Vagina (tissue), 2 donors: ENCODE data around the gene ACTRT2. TPM values are rescaled to one million over a fixed set of nuclear protein-coding genes. Genes with fewer than 3 reads are reported as not detected.

Source experiments
- DNase-seq, 2 donors: peaks; one replicate each; pipeline ENCODE4 v3.0.0-alpha.2; 2017; ENCODE audit errors: extremely low spot score in 2 of 2
- H3K27ac ChIP-seq: fragments of 200-600 bp; sonication (generic); one replicate; pipeline ENCODE4 v1.5.1; 2019
- H3K27me3 ChIP-seq: fragments of 200-600 bp; sonication (generic); one replicate; pipeline ENCODE4 v1.5.1; 2019
- H3K36me3 ChIP-seq, 2 donors: fragments of 200-600 bp; sonication (generic); one replicate each; pipeline ENCODE4 v1.5.1; 2017 to 2019
- H3K4me1 ChIP-seq: fragments of 200-600 bp; sonication (generic); one replicate; pipeline ENCODE4 v1.5.1; 2019
- H3K4me3 ChIP-seq, 2 donors: fragments of 200-600 bp; sonication (generic); 1 replicate in 1 of 2; 2 replicates in 1 of 2; pipeline ENCODE4 v1.5.1; 2016 to 2019
- H3K9me3 ChIP-seq: fragments of 200-600 bp; sonication (generic); one replicate; pipeline ENCODE4 v1.5.1; 2019
- POLR2A ChIP-seq, 2 donors: fragments of 450-650 bp; IDR thresholded peaks; one replicate each; pipeline ENCODE4 v1.6.1; 2017; ENCODE audit warnings: antibody characterized with exemption in 2 of 2, mild to moderate bottlenecking in 2 of 2, moderate library complexity in 2 of 2
- POLR2AphosphoS5 ChIP-seq, 2 donors: sonication (generic); formaldehyde crosslinking; IDR thresholded peaks; one replicate each; pipeline ENCODE4 v1.9.0; 2017; ENCODE audit warnings: antibody characterized with exemption in 2 of 2, mild to moderate bottlenecking in 2 of 2, low read depth in 1 of 2; ENCODE audit not compliant: insufficient read depth in 1 of 2
- intact Hi-C: fragments of 100-400 bp; cut with DNase I; formaldehyde crosslinking; loops from one replicate; pipeline ENCODE4 v1.15.1; 2023
- total RNA-seq: library from RNA; depleted of rRNA; stranded (reverse); fragments of >200 nt; gene quantifications from one replicate; pipeline ENCODE4 v1.2.3, GENCODE V29; 2016
- TF ChIP-seq, protein P1 (sequence below), 3 experiments: fragments of 450-650 bp in 2 of 3; fragments of 200-600 bp in 1 of 3; sonication (generic) in 1 of 3; IDR thresholded peaks; one replicate each; pipeline ENCODE4 v1.5.1; 2017 to 2019; ENCODE audit warnings: antibody characterized with exemption in 3 of 3, mild to moderate bottlenecking in 2 of 3, moderate library complexity in 2 of 3

Gene ACTRT2
- total RNA-seq, 1 donor from 2014 or later = not detected

- H3K4me1 ChIP-seq = no peaks in the 10 kb centered on the region
- no peaks in the 10 kb centered on the region for H3K9me3 ChIP-seq
- H3K4me3 ChIP-seq = no peak overlapping the region
- H3K36me3 ChIP-seq = no peaks in the 10 kb centered on the region
- H3K27ac ChIP-seq = no peak overlapping the region
- no peak for DNase-seq
- no peak for TF ChIP-seq POLR2AphosphoS5 (IDR thresholded peaks at IDR 0.05; ENCODE audit: insufficient read depth in 1 of 2, low read depth in 1 of 2)
- H3K27me3 ChIP-seq = no peaks in the 10 kb centered on the region
- intact Hi-C loops = no loop called here
These were observed 9.6 kb downstream of the ACTRT2 start for GRCh38 chr1:3030663-3031381.

DNA sequence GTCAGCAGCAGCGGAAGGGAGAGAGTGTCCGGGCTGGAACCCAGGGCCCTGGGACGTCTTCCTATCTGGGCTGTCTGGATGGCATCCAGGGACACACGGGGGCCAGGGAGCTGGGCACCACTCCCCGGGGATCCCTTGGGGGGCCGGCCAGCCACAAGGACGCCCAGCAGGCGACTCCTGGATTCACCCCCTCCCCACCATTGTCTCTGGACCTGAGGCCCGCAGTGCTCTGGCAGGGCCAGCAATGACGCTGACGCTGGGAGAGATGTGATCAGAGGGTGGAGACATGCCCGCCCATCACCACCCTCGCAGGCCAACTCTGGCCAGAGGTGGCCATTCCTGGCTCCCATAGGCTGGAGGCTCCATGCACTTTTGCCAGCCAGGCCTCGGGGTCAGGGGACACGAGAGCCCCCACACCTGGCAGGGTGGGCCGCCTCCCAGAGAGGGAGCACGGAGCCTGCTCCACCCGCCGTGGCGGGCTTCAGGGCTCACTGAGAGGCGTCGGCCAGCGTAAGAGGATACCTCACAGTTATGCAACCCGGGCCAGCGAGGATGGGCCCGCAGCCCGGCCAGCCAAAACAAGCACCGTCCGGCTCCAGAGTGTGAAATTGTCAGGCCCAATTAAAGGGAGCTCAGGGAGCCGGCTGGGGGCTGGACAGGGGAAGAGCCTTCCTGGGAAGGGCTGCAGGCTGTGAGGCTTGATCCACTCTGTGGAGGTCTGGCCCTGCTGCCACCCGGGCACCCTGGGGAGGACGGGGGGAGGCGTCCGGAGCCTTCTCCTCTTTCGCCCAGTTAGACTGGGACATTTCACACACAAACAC lies 10.3 kb downstream of the ACTRT2 start:
- Histone ChIP-seq H3K4me1 (no peaks in the 10 kb centered on the region), H3K27me3 (no peaks in the 10 kb centered on the region), H3K9me3 (no peaks in the 10 kb centered on the region), H3K27ac (no peak overlapping the region), H3K4me3 (no peak overlapping the region), H3K36me3 (no peaks in the 10 kb centered on the region)
- no peak for DNase-seq
- intact Hi-C loops = no loop called here
- TF ChIP-seq, protein P1, sequence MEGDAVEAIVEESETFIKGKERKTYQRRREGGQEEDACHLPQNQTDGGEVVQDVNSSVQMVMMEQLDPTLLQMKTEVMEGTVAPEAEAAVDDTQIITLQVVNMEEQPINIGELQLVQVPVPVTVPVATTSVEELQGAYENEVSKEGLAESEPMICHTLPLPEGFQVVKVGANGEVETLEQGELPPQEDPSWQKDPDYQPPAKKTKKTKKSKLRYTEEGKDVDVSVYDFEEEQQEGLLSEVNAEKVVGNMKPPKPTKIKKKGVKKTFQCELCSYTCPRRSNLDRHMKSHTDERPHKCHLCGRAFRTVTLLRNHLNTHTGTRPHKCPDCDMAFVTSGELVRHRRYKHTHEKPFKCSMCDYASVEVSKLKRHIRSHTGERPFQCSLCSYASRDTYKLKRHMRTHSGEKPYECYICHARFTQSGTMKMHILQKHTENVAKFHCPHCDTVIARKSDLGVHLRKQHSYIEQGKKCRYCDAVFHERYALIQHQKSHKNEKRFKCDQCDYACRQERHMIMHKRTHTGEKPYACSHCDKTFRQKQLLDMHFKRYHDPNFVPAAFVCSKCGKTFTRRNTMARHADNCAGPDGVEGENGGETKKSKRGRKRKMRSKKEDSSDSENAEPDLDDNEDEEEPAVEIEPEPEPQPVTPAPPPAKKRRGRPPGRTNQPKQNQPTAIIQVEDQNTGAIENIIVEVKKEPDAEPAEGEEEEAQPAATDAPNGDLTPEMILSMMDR (IDR thresholded peaks at IDR 0.05) = no peak
- TF ChIP-seq POLR2A (IDR thresholded peaks at IDR 0.05) (no peak), POLR2AphosphoS5 (IDR thresholded peaks at IDR 0.05; ENCODE audit: insufficient read depth in 1 of 2, low read depth in 1 of 2) (no peak)

GRCh38 chr1:3032371-3033039 lies 11.2 kb downstream of the ACTRT2 start:
- DNase-seq = no peak

DNA sequence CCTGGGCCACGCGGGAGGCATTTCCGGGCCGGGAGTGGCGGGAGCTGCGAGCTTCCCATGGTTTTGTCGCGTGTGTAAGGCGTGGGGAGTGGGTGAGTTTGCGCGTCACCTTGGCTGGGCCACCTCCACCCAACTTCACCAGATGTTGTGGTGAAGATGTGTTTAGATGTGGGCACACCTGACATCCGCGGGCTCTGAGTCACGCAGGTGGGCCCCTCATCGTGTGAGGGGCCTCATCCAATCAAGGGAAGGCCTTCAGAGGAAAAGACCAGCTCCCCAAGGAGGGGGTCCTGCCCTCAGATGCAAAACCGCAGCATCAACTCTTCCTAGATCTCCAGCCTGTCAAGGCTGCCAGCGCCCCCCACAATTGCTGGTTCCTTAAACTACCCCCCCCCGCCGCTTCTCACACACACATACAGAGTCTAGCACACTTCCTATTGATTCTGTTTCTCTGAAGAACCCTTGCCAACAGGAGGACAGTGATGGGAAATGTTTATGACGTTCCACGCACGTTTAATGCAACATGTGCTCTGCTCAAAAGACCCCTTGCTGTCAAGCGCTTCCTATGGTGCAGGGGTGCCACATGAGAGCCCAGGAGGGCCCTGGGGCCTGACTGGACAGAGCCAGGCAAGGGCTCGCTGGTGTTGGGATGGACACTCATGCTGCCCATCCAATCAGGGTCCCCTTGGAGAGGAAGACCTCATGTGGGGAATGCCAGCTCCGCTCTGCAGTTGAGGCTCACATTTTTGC lies 11.9 kb downstream of the ACTRT2 start:
- TF ChIP-seq POLR2A (IDR thresholded peaks at IDR 0.05) (no peak), POLR2AphosphoS5 (IDR thresholded peaks at IDR 0.05; ENCODE audit: insufficient read depth in 1 of 2, low read depth in 1 of 2) (no peak)
- TF ChIP-seq, protein P1 (IDR thresholded peaks at IDR 0.05) = no peak
- Histone ChIP-seq H3K4me3 (no peak overlapping the region), H3K4me1 (no peaks in the 10 kb centered on the region), H3K27ac (no peak overlapping the region), H3K36me3 (no peaks in the 10 kb centered on the region), H3K9me3 (no peaks in the 10 kb centered on the region), H3K27me3 (no peaks in the 10 kb centered on the region)
- intact Hi-C loops = no loop called here
- DNase-seq = no peak

More at GRCh38 chr1:3032371-3033039, 11.2 kb downstream of the ACTRT2 start:
- intact Hi-C loops = no loop called here
- Histone ChIP-seq H3K4me3 (no peak overlapping the region), H3K4me1 (no peaks in the 10 kb centered on the region), H3K36me3 (no peaks in the 10 kb centered on the region), H3K9me3 (no peaks in the 10 kb centered on the region), H3K27ac (no peak overlapping the region), H3K27me3 (no peaks in the 10 kb centered on the region)
- no peak for TF ChIP-seq POLR2A (IDR thresholded peaks at IDR 0.05)

GRCh38 chr1:3033790-3034090 lies 12.5 kb downstream of the ACTRT2 start:
- Histone ChIP-seq H3K9me3 (no peaks in the 10 kb centered on the region), H3K27me3 (no peaks in the 10 kb centered on the region), H3K36me3 (no peaks in the 10 kb centered on the region), H3K4me3 (no peak overlapping the region), H3K4me1 (no peaks in the 10 kb centered on the region), H3K27ac (no peak overlapping the region)
- intact Hi-C loops = no loop called here
- TF ChIP-seq POLR2A (IDR thresholded peaks at IDR 0.05) (no peak), POLR2AphosphoS5 (IDR thresholded peaks at IDR 0.05; ENCODE audit: insufficient read depth in 1 of 2, low read depth in 1 of 2) (no peak)
- TF ChIP-seq, protein P1 (IDR thresholded peaks at IDR 0.05) = no peak
- no peak for DNase-seq
